Fibroblast of pulmonary artery (primary cell): ENCODE measurements around the gene CNOT8.

Experiments
- DNase-seq: peaks from one replicate; pipeline ENCODE4 v3.0.0-alpha.2; 2010; ENCODE audit warnings: low read depth
- H3K4me3 ChIP-seq: replicated peaks from 2 replicates; pipeline ENCODE4 v1.5.1; 2011; ENCODE audit warnings: low read depth, mild to moderate bottlenecking, control low read depth, low read length, moderate library complexity
- CTCF ChIP-seq: IDR thresholded peaks from 2 replicates; pipeline ENCODE4 v1.5.1; 2011; ENCODE audit warnings: mild to moderate bottlenecking, control low read depth, low read length, inconsistent platforms; ENCODE audit errors: missing control alignments

CNOT8 gene

GRCh38 chr5:154858297-154858971 lies at the start of gene CNOT8:
CNOT8 (plus strand) TSS chr5:154858627; CDS start chr5:154863279, 4,652 bp downstream.
- DNase-seq, result peak; percentile 99
- peak within 1 kb of the TSS; percentile 59 for H3K4me3 ChIP-seq
- no peak for TF ChIP-seq CTCF

GRCh38 chr5:154811239-154811638 lies 47.2 kb upstream of the CNOT8 start:
- TF ChIP-seq CTCF, result no peak
- DNase-seq, result no peak
- no peak overlapping the region for H3K4me3 ChIP-seq

- peak; percentile 95 for TF ChIP-seq CTCF
- no peak overlapping the region for H3K4me3 ChIP-seq
- DNase-seq, result peak; percentile 82
Measured at GRCh38 chr5:154811653-154812465, 46.6 kb upstream of the CNOT8 start.

GRCh38 chr5:154813158-154813557 lies 45.3 kb upstream of the CNOT8 start:
- TF ChIP-seq CTCF, result no peak
- no peak for DNase-seq
- no peak overlapping the region for H3K4me3 ChIP-seq

- no peak for TF ChIP-seq CTCF
- DNase-seq, result no peak
- no peak overlapping the region for H3K4me3 ChIP-seq
Measured at GRCh38 chr5:154813736-154814135, 44.7 kb upstream of the CNOT8 start.

GRCh38 chr5:154815025-154815424 lies 43.4 kb upstream of the CNOT8 start:
- no peak for TF ChIP-seq CTCF
- H3K4me3 ChIP-seq, result no peak overlapping the region
- DNase-seq, result no peak
